Esophagus muscularis mucosa (tissue), 3 donors: ENCODE measurements around the gene PSMB9.
"Not testable (repeated sequence)": the region's sequence is repeated elsewhere in the genome, so short reads cannot be mapped to it uniquely, and the experiment has no call there.

Experiments
- POLR2A ChIP-seq: fragments of 450-650 bp; IDR thresholded peaks from one replicate; pipeline ENCODE4 v1.6.1; 2017; ENCODE audit warnings: antibody characterized with exemption, moderate library complexity, mild to moderate bottlenecking, low read depth
- POLR2AphosphoS5 ChIP-seq, 2 donors: sonication (generic); formaldehyde crosslinking; IDR thresholded peaks; one replicate each; pipeline ENCODE4 v1.6.1; 2017; ENCODE audit warnings: antibody characterized with exemption in 2 of 2
- TF ChIP-seq, protein P1 (sequence below), 3 experiments: fragments of 200-600 bp in 2 of 3; fragments of 450-650 bp in 1 of 3; sonication (generic) in 2 of 3; IDR thresholded peaks; one replicate each; pipeline ENCODE4 v1.5.1; 2017 to 2019; ENCODE audit warnings: antibody characterized with exemption in 3 of 3, mild to moderate bottlenecking in 2 of 3, moderate library complexity in 1 of 3

DNA sequence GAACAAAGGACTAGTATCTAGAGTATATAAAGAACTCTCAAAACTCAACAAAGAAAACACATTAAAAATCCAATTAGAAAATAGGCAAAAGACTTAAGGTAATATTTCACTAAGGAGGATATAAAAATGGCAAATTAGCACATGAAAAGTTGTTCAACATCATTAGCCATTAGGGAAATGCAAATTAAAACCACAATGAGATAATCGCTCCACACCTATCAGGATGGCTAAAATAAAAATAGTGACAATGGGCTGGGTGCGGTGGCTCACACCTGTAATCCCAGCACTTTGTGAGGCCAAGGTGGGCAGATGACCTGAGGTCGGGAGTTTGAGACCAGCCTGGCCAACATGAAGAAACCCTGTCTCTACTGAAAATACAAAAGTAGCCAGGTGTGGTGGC is 27.0 kb downstream of the PSMB9 start:
- TF ChIP-seq, protein P1, sequence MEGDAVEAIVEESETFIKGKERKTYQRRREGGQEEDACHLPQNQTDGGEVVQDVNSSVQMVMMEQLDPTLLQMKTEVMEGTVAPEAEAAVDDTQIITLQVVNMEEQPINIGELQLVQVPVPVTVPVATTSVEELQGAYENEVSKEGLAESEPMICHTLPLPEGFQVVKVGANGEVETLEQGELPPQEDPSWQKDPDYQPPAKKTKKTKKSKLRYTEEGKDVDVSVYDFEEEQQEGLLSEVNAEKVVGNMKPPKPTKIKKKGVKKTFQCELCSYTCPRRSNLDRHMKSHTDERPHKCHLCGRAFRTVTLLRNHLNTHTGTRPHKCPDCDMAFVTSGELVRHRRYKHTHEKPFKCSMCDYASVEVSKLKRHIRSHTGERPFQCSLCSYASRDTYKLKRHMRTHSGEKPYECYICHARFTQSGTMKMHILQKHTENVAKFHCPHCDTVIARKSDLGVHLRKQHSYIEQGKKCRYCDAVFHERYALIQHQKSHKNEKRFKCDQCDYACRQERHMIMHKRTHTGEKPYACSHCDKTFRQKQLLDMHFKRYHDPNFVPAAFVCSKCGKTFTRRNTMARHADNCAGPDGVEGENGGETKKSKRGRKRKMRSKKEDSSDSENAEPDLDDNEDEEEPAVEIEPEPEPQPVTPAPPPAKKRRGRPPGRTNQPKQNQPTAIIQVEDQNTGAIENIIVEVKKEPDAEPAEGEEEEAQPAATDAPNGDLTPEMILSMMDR (IDR thresholded peaks at IDR 0.05), result not testable (repeated sequence)
- not testable (repeated sequence) for TF ChIP-seq POLR2A; POLR2AphosphoS5 (IDR thresholded peaks at IDR 0.05)
